ENCODE results near the gene ZDHHC20.

DNA sequence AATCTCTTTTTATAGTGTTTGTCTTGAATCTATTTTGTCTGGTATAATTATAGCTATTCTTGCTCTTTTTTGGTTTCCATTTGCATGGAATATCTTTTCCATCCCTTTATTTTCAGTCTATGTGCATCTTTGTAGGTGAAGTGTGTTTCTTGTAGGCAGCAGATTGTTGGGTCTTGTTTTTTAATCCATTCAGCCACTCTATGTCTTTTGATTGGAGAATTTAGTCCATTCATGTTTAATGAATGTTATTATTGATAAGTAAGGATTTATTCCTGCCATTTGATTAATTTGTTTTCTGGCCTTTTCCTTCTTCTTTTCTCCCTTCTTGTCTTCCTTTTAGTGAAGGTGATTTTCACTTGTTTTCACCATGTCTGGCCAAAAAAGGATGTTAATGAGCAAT is 11.7 kb upstream of the ZDHHC20 start:
- TF ChIP-seq CTCF (IDR thresholded peaks at IDR 0.05; ENCODE audit: low read length) (no peak), EZH2phosphoT487 (IDR thresholded peaks at IDR 0.05; ENCODE audit: low read length) (no peak)
